GM12874 (cell line): ENCODE results near the gene TRIM46.

ENCODE experiments used
- TF ChIP-seq, protein P1 (sequence below): IDR thresholded peaks from 2 replicates; pipeline ENCODE4 v1.5.1; 2011; ENCODE audit warnings: low read depth, mild to moderate bottlenecking, control low read depth, low read length, moderate library complexity; ENCODE audit not compliant: insufficient read depth

Gene TRIM46

DNA sequence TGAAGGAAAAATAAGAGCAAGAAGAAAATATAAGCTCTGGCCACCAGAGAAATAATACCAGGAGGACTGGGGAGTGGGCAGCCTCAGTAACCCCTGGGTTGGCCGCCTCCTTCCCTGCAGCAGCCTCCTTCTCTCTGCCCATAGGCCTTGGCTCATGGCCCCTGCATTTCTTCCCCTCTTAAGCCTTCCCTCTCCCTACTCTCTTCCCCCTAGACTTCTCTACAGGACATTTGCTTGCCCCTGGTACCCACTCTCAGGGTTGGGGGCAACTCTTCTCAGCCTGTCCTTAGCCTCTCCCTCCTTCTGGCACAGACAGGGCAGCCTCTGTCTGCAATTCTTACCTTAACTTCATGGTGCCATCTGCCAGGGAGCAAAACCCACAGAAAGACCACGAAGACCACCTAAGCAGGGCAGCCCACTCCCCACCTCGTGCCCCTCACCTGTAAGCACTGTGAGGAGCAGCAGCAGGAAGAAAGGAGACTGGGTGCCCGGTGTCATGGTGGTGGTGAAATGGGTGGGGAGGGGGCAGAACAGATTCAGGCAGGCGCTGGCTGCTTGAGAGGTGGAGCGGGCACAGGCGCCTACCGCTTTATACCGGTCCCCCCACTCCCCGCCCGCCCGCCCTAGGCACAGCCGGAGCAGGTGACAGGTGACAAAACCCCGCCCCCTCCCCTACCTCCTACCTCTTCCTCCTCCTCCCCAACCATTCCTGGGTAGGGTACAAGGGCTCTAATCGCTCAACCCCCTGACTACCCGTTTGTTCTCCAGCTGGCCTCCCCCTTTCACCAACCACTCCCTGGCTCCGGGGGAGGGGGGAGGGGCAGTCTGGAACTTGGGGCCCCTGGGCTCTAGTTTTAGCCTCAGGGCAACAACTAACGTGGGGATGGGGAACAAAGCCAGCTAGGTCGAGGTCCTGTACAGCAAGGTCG is 19.0 kb downstream of the TRIM46 start:
- TF ChIP-seq, protein P1, sequence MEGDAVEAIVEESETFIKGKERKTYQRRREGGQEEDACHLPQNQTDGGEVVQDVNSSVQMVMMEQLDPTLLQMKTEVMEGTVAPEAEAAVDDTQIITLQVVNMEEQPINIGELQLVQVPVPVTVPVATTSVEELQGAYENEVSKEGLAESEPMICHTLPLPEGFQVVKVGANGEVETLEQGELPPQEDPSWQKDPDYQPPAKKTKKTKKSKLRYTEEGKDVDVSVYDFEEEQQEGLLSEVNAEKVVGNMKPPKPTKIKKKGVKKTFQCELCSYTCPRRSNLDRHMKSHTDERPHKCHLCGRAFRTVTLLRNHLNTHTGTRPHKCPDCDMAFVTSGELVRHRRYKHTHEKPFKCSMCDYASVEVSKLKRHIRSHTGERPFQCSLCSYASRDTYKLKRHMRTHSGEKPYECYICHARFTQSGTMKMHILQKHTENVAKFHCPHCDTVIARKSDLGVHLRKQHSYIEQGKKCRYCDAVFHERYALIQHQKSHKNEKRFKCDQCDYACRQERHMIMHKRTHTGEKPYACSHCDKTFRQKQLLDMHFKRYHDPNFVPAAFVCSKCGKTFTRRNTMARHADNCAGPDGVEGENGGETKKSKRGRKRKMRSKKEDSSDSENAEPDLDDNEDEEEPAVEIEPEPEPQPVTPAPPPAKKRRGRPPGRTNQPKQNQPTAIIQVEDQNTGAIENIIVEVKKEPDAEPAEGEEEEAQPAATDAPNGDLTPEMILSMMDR: no peak

DNA sequence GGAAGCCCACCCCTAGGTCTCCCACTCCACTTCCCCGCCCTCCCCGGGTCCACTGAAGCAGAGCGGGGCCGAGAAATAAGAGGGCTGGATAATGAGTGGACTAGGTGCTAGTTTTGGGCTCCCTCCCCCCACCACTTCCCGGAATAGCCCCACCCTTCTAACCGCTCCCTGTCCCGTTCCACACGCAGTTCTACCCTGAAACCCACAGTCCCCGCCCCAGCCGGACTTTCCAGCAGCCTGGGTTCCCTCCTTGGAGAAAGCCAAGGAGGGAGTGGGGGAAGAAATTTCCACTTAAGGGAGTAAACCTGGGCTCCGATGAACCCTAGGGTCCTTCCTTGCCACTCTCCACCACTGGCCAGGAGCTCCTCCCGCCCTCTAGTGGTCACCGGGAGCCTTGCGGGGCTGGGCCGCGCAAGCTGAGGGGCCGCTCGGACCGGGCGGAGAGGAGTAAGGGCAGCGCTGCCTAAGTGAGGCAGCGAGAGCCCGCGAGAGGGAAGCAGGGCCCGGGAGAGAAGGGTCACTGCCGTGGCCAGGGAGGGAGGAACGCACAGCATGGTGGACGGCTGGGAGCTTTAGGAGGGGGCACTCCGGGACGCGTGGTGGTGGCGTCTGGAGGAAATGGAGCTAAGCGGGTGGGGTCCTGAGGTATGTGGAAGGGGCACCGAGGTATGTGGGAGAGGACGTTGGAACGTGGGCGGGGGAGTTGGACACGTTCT is 19.8 kb downstream of the TRIM46 start:
- TF ChIP-seq, protein P1: peak; percentile 99

DNA sequence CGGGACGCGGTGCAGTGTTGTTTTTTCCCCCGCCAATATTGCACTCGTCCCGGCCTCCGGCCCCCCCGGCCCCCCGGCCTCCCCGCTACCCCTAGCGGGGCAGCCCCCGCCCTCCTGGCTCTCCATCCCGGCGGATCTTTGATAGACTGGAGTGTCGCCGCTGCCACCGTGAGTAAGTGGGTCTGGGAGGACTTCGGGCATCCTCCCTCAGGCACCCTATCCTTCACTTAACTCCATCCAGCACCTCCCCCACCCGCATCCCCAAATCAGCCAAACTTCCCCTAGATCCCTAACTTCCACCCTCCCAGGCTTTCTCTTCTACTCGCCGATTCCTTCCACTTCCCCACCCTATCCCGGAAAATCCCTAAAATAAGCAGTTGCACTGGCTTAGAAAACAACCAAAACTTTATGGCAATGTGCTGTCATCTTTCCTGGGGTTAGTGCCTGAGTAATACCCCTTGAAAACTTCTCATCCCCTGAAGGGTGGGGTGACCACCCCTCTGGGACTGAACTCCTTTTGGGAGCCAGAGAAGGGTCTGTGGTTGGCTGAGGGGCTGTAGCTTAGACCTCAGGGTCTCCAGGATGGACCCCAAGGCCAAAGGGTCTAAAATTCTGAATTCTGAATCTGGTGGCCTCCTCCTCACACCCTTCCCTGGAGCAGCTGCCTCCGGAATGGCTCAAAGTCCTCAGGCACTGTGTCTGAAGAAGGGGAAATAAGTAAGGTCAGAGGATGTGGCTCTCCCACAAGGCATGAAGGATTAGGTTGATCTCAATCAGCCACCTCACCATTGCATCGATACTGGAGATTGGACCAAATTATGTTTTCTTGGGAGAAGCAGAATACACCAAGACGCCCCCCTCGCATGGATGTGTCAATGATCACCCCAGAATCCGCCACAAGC is 21.8 kb downstream of the TRIM46 start:
- TF ChIP-seq, protein P1: no peak

DNA sequence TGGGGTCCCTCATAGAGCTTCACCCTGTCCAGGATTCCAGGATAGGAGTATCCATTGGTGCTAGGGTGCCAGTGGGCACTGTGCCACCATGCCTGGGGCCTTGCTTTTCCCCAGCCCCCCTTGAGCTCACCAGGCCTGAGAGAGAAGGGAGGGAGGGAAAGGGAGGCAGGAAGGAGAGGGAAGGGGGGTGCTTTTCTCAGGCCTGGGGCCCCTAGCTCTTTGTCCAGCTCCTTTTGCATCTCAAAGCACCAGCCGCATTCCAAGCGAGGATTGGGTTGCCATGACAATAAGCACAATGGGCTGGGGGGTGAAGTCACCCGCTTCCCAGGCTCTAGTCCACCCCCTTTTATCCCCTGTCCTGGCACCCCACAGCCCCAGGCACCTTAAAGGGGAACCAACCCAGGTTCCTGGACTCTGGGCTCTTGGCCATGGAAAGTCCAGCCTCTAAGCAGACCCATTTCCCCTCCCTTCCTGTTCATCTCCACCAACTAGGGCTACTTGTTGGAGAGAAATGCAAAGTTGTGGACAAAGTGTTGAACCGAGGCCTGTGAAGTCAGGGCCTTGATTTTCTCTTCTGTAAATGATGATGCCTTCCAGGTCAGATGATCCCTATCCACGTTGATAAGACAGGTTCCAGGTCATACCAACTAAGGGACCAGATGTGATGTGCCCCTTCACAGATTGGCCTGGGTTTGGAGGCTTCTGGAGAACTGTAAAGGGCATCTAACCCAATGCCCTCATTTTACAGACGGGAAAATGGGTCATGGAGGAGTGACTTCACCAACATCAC is 22.6 kb downstream of the TRIM46 start:
- TF ChIP-seq, protein P1: no peak

DNA sequence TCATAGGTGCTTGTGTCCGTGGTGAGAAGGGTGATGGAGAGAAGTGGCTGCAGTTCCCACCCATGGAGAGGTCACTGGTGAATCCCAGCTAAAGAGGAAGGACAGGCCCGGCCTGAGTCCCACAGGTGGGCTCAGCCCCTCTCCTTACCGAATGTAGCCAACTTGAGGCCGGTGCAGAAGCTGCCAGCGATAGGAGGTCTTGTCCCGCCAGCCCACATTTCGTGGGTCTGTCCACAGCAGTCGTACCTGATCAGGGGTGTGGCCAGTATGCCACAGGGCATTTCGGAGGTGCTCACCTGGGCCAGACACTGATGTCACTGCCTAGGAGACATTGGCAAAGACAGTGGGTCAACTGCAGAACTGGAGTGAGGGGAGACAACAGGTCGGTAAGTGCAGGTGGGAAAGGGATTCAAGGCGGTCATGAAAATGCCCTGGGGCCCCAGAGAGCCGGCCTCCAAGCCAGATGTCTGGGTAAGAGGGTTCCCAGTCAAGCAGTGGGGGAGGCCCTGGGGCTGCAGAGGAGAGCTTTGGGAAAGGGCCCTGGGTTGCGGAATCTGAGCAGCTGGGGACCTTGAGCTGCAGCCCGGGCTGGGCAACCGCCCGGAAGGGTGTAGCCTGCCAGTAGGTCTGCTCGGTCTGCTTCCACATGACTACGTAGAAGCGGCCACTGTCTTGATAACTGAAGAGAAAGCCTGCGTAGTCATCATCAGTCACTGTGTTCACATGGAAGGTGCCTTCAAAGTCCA is 23.4 kb downstream of the TRIM46 start:
- TF ChIP-seq, protein P1: no peak

DNA sequence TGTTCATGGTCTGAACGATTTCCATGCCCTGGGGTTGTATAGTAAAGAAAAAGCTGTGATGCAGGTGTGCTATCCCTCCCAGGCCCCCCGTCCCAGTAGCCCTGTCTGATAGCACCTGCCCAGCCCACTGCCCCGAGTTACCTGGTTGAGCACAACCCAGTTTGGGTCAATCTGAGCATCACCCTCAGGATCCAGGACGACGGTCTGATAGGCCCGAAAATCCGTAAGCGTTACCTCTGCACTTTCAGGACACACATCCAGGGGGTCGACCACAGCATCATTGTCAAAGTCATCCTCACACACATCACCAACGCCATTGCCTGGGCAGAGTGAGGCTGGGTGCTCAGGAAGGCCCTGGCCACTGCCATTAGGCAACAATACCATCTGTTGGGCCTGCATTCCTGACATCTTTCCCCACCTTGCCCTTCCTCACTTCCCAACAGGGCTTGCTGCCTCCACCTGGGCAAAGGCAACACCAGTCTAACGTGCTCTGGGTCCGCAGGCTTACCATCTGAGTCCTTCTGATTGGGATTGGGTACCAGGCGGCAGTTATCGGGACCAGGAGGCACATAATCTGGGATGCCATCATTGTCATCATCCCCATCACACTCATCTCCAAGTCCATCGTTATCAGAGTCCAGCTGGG is 24.4 kb downstream of the TRIM46 start:
- TF ChIP-seq, protein P1: no peak
